ENCODE data around the gene DSTN.

The DSTN gene

DNA sequence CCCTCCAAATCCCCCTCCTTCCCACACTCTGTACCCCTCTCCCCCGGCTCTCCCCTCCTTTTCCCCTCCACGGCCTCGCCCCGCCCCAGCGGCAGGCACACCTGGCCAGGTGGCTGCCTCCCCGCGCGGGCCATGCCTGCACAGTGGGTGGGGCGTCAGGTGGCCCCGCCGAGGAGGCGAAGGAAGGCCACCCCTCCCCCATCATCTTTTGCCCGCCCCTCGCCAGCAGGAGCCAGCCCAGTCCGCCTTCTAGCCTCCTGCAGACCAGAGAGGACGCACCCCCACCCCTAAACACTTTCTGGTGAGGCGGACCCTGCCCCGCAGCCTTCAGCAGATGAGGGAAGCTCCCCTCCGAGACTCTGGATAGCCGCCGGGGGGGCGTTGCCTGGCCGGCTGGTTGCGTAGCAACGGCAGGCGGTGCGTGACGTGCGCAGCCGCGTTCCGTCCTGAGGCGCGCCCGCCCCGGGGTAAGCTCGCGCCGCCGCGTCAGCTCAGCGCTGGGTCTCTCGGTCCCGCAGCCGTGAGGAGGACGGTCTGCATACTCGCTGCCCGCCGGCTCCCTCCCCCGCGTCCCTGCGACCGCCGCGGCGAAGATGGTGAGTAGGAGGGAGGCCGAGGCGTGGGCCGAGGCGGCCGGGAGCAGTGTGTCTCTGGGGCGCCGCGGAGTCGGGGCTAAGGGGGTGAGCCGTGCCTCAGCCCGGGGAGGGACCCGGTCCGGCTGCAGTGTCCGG is at the start of gene DSTN:
Gene DSTN (plus strand): TSS at position 460 of the 731 bp plus-strand sequence. CDS start 134 bp downstream, at position 594.
- peak; percentile 86 for DNase-seq (ENCODE audit: low read depth)

DNA sequence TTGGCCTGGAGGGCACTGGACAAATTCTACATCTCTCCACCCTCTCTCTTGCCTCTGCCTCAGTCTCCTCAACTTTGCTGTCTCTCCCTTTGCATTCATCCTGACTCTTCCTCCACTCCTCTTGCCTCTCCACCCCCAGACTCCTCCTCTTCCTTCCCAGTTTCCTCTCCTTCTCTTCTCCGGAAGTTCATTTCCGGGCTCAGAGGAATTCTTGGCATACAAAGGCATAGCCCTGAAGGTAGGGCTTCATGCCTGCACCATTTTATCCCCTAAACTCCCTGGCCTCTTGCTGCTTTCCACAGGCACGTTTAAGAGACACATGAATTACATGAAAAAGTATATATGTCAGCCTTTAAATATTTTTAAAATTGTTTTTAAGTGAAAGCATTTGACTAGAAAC is 49.3 kb upstream of the DSTN start:
- no peak for DNase-seq (ENCODE audit: low read depth)

GRCh38 chr20:17522528-17522927 is 47.3 kb upstream of the DSTN start:
- DNase-seq (ENCODE audit: low read depth): no peak

DNA sequence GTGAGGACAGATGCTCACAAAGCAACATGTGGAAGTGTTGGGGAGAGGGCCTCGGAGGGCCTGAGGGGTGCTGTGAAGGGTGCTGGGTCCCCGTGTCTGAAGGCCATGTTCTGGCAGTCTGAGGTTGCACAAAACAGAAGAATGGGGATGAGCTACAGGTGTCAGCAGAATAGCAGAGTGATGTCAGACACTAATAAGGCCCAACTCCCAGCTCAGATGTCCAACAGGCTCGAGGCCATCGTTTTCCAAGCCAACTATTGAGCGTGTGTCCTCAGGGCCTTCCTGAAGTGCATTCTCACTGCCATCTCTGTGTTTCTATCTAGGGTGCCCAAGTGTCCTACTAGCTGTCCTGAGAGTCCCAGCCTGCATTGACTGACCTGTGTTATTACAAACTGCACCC is 46.5 kb upstream of the DSTN start:
- no peak for DNase-seq (ENCODE audit: low read depth)

DNA sequence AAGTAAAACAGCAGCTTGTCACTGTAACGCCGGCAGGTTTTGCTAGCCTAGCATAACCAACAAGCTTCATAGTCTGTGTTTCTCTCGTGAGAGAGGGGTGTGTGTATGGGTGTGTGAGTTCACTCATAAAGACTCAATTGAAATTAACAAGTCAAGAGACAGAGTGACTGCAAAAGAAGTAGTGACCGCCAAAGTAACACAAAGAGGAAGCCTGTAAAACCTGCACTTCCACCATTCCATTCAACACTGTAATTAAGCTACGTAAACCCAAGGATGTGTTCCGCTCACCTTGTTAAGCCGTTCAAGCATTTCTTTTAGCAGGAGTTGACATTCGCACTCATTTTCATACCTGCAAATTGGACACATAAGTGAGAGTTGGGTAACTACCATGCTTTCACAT is 45.3 kb upstream of the DSTN start:
- DNase-seq (ENCODE audit: low read depth): no peak

DNA sequence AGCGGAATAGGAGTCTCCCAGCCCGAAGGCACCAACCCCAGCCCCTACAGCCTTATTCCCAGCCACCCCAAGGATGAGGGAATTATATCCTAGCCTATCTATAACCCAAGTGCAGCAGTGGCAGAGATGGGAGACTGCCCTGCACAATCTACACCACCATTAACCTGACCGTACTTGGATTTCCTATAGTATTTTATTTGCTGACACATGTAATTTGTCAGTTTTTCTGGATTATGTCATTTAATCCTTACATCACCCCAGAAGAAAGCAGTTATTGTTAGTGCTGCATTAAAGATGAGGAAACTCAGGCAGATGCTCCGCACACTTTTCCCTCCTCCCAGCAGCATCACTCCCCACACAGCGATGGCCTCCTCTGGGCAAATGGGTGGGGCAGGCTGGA is 44.7 kb upstream of the DSTN start:
- no peak for DNase-seq (ENCODE audit: low read depth)

DNA sequence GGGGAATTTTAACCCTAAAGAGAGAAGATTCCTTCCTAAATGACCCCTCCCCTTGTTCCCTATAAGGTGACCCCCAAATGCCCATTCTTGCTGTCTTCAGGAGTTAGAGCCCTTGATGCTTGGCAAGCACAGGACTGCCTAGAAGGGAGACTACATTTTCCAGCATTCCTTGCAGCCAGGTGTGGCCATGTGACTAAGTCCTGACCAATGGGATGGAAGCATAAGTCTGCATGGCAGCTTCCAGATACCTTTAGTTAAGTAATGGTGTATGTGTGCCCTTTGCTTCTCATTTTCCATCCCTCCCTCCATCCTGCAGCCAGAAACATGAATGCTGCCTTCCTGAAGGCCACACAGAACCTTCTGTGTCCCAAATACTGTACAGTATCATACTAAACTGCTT is 44.2 kb upstream of the DSTN start:
- no peak for DNase-seq (ENCODE audit: low read depth)

GRCh38 chr20:17529586-17529985 is 40.3 kb upstream of the DSTN start:
- DNase-seq (ENCODE audit: low read depth): no peak

DNA sequence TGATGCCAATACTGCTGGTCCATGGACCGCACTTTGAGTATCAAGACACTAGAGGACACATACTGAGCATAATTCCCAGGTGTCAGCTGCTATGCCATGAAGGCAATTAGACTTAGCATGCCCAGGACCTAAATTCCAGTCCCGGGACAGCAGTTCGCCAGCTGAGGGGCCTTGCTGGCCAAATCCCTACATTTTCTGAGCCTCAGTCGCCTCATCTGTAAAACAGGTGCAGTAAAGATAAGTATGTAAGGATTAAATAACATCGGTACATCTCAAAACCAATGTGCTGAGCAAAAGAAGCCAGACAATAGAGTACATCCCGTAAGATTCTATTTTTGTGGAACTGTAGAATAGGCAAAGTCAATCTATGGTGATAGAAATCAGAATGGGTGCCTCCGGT is 39.7 kb upstream of the DSTN start:
- no peak for DNase-seq (ENCODE audit: low read depth)

DNA sequence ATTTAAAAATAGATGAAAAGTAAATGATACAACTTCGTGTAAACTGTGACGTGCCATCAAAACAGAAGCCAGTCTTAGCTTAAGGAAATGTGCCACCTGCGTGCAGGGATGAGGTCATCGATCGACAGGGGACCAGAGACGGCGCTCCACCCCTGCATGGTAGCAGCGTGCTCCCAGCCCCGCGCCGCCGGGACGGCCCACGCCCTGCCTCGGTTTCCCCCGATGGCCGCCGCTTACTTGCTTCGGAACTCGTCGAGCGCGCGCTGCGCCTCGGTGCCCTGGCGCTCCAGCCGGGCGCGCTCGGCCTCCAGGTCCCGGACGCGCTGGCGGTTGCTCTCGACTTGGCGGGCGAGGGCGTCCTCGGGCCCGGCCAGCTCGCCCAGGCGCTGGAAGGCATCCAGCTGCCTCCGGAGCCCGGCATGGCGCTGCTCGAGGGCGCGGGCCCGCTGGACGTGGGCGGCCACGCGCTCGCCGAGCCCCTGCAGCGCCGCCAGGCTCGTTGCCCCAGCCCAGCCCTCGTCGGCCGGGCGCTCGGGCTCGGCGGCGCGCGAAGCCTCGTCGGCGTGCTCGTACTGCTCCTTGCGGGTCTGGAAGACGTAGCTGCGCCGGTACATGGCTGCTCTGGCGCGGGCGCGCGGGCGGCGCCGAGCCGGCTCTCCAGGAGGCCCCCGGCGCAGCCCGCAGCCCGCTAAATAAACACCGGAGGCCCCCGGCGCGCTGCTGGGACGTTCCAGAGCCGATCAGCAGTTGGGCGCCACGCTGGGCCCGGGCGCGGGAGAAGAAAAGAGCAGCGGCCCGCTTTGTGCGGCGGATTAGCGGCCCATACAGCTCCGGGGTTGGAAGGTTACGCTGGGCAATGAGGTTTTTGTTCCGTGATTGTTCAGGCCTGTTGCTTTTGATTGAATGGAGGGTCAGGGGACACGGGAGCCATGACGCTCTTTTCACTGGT is 38.9 kb upstream of the DSTN start, which contains the start of gene BFSP1:
Gene BFSP1 (minus strand): TSS at position 664 of the 949 bp plus-strand sequence. CDS start 50 bp downstream, at position 614.
- DNase-seq (ENCODE audit: low read depth): peak; percentile 33

DNA sequence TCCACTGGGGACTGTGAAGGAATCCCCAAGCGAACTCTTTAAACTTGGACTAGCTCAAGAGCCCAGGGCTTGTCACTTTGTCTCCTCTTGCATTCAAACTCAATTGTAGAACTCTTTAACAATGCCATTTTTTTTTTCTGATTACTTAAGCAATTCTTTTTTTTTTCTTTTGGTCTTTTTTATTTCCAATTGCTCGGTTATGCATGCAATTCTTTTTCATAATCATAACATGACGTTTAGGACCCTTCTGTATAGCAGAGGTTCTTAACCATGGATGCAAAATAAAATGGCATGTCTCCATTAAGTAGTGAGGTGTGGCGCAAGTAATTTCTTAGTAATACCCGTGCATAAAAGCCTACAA is 38.2 kb upstream of the DSTN start:
- no peak for DNase-seq (ENCODE audit: low read depth)

DNA sequence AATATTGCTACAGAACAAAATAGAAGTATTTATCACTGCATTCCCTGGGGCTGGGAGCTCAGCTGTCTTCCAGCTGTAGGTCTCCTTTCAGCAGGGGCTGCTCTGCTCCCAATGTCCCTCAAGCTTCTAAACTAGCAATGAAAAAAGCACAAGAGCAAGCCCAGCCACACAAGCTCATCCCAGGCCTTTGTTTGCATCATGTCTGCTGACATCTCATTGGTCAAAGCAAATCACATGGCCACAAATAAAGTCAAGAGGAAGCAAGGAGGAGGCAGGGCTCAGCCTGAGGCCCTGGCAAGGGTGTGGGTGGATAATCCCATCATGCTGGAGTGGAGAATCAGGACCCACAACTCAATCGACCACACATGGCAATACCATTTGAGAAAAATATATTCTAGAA is 36.5 kb upstream of the DSTN start:
- DNase-seq (ENCODE audit: low read depth): no peak

- DNase-seq (ENCODE audit: low read depth): no peak
These were observed 35.8 kb upstream of the DSTN start for GRCh38 chr20:17534077-17534476.

- peak; percentile 61 for DNase-seq (ENCODE audit: low read depth)
These were observed 32.9 kb upstream of the DSTN start for GRCh38 chr20:17536944-17537444.

GRCh38 chr20:17537959-17538358 is 31.9 kb upstream of the DSTN start:
- DNase-seq (ENCODE audit: low read depth): no peak

GRCh38 chr20:17538517-17539170 is 31.2 kb upstream of the DSTN start:
- no peak for DNase-seq (ENCODE audit: low read depth)

DNA sequence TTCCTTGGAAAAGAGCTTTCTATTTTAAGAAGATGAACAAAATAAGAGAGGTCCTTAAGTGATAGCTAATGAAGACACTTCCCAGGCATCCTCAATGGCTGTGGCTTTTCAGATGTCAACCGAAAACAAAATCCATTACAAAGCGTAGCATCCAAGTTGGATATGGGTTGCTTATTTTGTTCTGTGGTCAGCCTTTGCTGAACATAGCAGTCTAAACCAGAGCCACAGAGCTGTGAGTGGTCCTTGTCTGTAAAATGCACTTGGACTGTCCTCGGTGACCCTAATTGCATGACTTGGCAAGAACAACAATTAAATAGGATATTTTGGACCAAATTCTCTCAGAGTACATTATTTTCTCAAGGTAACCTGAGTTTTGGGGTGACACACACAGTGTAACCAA is 28.3 kb upstream of the DSTN start:
- DNase-seq (ENCODE audit: low read depth): no peak

GRCh38 chr20:17541996-17542395 is 27.9 kb upstream of the DSTN start:
- DNase-seq (ENCODE audit: low read depth): no peak

DNA sequence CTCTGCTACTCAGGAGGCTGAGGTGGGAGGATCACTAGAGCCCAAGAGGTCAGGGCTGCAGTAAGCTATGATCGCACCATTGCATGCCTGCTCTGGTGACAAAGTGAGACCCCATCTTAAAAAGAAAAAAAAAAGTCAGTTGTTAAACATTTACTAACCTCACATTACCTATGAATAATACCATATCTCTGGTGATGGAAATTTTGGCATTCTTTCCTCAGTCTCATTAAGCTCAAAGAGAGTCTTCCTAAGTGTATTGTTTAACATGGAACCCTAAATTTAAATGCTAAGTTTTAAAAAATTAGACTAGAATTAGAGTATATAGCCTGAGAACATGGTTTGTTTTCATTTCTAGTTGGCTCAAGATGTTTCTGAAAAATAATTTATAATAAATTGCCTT is 27.4 kb upstream of the DSTN start:
- DNase-seq (ENCODE audit: low read depth): no peak

DNA sequence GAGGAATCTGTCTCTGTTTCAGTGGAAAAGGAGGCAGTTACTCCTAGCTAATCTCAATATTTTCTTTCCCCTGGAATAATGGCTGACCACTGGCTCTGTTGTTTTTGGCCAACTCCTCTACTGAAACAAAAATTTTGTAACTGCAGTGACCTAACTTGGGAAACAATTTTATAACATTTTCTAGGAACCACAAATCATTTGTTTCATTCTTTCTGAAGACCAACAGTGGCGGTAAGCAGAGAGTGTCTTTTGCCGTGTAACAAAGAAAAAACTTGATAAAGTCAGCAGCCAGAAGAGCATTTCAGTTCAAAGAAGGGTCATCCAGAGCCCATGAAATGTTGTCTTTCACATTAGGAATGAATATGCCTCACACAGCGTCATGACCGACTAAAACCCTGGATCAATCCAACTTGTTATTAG is 26.9 kb upstream of the DSTN start:
- DNase-seq (ENCODE audit: low read depth): peak; percentile 92

- DNase-seq (ENCODE audit: low read depth): peak; percentile 65
These were observed 26.2 kb upstream of the DSTN start for GRCh38 chr20:17543531-17544131.

- no peak for DNase-seq (ENCODE audit: low read depth)
These were observed 24.7 kb upstream of the DSTN start for GRCh38 chr20:17545127-17545526.
